Hematopoietic multipotent progenitor cell treated with erythropoietin and hydrocortisone succinate and interleukin-3 and kit ligand, for 17 days (in vitro differentiated cells): ENCODE measurements around the gene INKA1.
A peak's percentile ranks its signal among the peaks of the same experiment; 100 is the strongest.
"Not testable (repeated sequence)": the region's sequence is repeated elsewhere in the genome, so short reads cannot be mapped to it uniquely, and the experiment has no call there.

Experiments used
- DNase-seq: peaks from one replicate; pipeline ENCODE4 v3.0.0-alpha.2; 2015; ENCODE audit warnings: low spot score

INKA1 gene

DNA sequence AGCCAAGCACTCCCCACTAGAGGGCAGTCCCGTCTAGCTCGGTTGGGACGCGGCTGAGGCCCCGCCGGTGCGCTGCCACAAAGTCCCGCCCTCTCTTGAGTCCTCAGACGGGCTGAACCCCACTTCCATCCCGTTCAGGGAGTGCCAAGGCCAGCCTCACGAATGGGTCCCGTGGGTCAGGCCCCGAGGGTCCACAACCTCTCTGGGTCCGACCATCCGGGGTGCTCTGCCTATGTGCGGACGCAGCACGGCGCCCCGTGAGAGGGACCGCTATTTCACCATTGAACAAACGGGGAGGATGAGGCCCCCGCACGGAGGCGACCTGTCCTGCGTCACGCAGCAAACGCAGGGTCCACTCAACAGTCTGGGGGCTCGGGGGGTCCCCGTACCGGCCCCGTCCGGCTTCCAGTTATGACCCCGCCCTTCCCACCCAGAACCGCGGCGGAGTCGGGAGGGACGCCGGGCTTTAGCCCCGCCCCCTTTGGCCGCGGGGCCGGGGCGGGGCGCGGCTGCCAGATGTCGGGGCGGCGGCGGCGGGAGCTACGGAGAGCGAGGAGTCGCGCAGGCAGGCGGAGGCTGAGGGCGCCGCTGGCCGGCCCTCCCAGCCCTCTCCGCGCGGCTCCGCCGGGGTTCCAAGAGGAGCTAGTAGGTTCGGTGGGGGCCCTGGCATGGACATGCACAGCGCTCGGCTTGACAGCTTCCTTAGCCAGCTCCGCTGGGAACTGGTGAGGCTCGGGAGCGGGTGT lies at the start of gene INKA1:
Gene INKA1 (plus strand): TSS at position 543 of the 746 bp plus-strand sequence. CDS start 132 bp downstream, at position 675.
- DNase-seq, result peak; percentile 92

DNA sequence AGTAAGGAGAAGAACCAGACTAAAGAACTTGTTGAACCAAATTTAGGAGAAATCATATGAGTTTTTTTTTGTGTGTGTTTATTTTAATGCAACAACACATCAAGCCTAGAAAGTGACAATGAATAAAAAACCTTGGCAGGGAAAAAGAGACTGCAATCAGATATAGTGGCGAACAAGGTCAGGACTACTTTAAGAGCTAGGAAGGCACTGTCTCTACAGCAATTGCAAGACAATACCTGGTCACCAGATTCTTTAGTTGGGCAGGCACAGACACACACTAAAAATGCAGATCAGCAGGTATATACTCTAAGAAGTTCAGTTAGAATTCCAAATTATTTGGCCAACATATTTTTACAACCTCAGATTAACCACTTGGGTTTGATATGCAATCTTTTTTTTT lies 48.5 kb upstream of the INKA1 start:
- no peak for DNase-seq

DNA sequence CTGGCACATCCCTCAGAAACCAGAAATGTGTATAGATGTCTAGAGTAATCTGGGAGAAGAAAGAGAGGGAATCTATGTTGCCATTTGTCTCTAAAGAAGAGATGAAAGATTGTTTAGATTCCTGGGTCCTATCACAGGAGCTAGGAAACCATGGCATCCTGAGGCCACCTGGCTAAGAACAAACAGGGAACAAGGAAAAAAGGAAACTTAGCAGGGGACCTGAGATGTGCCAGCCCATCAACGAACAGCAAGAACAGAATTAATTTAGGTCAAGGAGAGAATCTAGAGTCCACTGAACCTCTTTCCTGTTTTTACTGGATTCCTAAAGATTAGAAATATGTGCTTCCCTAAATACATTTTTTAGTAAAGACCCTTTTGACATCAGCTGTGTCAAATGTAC lies 47.0 kb upstream of the INKA1 start:
- DNase-seq, result no peak

DNA sequence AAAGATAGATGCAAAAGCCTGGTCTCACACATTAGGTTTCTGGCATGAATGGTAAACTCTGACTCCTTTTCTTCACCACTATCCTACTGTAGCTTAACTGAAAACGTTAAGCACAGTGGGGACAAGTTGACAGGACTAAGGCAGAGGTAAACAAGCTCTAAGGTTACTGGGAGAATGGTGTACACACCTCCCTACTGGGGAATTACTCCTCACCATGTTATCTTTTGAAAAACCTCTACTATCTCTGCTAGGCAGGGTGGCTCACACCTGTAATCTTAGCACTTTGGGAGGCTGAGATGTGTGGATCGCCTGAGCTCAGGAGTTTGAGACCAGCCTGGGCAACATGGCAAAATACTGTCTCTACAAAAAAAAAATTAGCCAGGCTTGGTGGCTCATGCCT lies 45.9 kb upstream of the INKA1 start:
- no peak for DNase-seq

DNA sequence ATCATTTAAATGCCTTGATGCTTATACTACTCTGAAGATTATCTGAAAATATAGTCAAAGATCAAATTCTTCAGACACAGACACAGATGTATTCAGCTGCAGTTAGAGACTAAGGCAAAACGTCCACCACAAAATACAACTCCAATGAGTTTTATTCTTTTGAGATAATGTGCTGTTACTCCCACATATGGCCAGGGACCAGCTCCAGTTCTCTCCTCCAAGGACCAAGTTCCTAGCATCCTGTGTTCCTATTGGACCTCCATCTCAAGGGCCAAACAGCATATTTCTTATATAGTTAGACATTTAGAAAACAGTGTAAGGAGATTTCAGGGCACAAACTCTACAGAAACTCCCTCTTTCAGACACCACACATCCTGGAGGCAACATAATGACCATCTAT lies 43.8 kb upstream of the INKA1 start:
- no peak for DNase-seq

DNA sequence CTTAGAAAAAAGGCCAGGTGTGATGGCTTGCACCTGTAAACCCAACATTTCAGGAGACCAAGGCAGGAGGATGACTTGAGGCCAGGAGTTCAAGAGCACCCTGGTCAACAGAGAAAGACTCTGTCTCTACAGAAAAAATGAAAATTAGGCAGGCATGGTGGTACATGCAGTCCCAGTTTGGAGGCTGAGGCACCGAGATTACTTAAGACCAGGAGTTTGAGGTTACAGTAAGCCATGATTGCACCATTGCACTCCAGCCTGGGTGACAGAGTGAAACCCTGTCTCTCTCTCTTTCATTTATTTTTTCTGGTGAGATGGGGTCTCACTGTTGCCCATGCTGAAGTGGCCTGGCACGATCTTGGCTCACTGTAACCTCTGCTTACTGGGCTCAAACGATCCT lies 41.4 kb upstream of the INKA1 start:
- no peak for DNase-seq

DNA sequence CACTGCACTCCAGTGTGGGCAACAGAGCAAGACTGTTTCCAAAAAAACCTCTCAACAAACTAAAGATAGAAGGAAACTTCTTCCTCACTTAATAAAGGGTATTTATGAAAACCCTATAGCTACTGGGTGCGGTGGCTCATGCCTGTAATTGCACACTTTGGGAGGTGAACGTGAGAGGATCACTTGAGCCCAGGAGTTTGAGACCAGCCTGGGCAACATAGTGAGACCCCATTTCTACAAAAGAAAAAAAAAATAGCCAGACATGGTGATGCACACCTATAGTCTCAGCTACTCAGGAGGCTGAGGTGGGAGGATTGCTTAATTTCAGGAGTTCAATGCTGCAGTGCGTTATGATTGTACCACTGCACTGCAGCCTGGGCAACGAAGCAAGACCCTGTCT lies 39.1 kb upstream of the INKA1 start:
- DNase-seq, result no peak

DNA sequence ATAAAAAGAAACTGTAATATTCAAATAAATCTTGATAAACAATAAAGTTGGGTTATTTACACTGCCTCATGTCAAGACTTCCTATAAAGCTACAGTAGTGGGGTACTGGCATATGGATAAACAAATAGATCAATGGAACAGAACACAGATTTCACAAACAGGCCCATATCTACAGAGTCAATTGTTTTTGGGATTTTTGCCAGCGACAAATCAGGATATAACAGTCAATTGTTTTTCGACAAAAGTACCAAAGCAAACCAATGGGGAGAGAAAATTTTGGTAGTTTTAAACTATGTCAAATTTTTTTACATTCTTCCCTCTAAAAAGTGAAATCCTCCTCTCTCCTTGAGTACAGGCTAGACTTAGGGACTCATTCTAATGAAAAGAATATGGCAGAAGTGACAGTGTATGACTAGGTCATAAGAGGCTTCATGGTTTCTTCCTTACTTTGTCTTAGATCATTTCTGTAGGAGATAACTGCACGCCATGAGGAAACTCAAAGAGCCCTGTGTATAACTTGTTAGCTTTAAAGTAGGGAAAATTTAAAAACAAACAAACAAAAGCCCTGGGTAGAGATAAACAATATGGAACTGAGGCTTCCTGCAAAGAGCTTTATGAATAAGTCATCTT lies 33.7 kb upstream of the INKA1 start:
- DNase-seq, result no peak

DNA sequence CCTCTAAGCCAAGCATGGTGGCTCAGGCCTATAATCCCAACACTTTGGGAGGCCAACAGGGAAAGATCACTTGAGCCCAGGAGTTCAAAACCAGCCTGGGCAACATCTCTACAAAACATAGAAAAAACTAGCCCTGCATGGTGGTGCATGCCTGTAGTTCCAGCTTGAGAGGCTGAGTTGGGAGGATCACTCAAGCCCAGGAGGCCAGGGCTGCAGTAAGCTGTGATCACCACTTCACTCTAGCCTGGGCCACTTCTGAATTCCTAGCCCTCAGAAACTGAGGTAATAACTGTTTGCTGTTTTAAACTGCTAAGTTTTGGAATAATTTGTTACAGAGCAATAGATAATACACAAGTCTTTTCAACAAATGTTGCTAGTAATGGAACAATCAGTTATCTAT lies 33.1 kb upstream of the INKA1 start:
- DNase-seq, result no peak

DNA sequence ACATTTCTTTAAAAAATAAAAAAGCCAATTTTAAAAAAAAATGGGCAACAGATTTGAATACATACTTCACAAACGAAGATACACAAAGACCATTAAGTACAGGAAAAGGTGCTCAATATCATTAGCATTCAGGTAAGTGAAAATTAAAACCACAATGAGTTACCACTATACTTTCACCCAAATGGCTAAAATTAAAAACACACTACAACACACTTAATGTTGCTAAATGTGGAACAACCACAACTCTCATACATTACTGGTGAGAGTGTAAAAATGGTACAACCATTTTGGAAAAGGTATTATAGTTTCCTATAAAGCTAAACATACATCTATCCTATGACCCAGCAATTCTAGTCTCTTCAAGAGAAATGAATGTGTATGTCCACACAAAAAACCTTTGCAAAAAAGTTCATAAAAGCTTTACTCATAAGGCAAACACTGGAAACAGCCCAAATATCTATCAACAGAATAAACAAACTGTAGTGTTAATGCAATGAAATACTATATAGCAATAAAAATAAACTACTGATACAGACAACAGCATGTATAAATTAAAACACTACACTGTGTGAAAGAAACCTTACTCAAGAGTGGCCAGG lies 31.6 kb upstream of the INKA1 start:
- DNase-seq, result no peak

DNA sequence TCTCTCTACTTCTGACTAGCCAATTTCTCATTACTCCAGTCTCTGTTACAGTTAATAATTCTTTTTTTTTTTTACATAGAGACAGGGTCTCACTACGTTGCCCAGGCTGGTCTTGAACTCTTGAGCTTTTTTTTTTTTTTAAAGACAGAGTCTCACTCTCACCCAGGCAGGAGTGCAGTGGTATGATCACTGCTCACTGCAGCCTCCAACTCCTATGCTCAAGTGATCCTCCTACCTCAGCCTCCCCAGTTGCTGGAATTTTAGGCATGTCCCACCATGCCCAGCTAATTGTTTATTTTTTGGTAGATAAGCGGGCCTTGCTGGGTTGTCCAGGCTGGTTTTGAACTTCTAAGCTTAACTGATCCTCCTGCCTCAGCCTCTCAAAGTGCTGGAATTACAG lies 30.4 kb upstream of the INKA1 start:
- no peak for DNase-seq

DNA sequence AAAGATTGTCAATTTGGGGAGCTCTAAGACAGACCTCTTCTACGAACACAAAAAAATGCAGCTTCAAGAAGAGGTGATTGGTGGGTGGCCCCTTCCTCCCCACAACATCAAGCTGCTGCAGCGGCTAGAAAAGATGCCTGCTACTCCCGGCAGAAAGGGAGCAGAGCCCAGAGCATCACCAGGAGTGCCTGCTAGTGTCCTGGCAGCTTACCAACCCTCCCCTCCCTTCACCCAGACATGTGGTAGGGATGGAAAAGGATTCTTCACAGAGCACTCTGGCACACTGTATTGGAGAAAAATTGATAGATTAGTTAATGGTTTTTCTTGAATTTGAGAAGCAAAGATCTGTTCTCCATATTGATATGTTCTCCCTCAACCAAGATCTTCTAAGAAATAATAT lies 27.5 kb upstream of the INKA1 start:
- DNase-seq, result no peak

DNA sequence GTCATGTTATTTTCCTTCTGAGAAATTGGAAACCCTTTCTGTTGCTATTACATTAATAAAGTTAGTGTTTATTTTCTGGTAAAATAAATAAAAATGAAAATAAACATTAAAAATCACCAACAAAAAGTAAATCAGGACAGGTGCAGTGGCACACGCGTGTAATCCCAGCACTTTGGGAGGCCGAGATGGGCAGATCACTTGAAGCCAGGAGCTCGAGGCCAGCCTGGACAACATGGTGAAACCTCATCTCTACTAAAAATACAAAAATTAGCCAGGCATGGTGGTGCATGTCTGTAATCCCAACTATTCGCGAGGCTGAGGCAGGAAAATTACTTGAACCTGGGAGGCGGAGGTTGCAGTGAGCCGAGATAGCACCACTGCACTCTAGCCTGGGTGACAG lies 27.0 kb upstream of the INKA1 start:
- DNase-seq, result not testable (repeated sequence)

DNA sequence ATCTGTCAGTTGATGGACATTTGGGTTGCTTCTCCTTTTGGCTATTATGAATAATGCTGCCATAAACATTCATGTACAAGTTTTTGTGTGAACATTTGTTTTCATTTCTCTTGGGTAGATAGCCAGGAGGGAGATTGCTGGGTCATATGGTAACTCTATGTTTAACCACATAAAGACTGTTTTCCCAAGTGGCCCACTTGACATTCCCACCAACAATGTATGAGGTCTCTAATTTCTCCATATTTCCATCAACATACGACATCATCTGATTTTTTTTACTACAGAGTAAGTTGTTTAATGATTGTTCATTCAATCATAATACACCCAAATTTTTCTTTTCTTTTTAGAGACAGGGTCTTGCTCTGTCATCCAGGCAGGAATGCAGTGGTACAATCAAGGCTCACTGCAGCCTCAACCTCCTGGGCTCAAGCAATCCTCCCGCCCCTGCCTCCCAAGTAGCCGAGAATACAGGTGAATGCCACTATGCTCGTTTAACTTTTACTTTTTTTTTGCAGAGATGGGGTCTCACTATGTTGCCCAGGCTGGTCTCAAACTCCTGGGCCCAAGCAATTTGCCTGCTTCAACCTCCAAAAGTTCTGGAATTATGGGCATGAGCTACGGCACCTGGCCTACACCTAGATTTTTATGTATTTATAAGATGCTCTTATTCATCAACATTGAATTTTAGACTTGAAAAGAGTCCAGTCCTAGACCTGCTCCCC lies 23.5 kb upstream of the INKA1 start:
- DNase-seq, result no peak

DNA sequence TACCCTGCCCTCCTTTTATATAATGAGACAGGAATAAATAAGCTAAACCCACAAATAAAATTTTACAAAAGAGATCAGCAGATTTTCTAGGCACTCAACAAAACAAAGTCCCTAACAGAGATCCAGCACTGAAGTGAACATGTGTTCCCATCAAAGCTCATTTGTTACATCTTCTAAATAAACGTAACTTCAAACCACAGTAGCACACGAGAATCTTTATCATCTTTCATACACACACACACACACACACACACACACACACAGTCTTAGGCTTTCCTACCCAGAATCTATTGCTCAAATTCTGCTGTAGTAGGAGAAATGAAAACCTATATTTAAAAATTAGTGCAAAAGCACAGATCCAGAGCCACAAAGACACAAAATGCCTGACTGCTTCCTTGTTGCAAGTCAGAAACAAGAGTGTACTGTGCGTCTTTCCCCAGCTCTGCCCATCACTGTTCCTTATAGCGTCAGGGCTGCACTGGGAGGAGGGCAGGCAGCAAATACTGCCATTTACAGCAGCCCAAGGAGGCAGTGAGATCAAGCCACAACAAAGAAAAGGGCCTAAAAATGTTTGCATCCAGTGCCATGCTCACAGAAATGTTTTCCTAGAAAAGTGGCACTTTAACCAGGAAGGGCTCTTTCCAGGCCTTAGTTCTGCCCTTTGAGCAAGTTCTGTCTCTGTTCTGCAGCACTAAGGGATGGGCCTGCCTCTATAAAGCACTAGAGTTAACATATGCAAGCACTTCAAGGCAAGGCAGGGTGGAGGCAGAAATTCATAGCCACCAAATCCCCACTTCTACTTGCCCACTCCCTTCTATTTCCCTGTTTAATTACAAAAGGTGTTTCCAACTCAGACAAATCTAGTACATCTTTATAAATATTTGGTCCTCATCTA lies 22.7 kb upstream of the INKA1 start:
- DNase-seq, result no peak

DNA sequence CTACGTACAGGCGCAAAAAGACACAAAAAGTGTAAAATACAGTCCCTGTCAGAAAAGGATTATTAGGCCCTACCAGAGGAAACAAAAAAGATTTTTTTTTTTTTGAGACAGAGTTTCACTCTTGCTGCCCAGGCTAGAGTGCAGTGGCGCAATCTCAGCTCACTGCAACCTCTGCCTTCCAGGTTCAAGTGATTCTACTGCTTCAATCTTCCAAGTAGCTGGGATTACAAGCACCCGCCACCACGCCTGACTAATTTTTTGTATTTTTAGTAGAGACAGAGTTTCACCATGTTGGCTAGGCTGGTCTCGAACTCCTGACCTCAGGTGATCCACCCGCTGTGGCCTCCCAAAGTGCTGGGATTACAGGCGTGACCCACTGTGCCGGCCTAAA lies 22.1 kb upstream of the INKA1 start:
- not testable (repeated sequence) for DNase-seq

DNA sequence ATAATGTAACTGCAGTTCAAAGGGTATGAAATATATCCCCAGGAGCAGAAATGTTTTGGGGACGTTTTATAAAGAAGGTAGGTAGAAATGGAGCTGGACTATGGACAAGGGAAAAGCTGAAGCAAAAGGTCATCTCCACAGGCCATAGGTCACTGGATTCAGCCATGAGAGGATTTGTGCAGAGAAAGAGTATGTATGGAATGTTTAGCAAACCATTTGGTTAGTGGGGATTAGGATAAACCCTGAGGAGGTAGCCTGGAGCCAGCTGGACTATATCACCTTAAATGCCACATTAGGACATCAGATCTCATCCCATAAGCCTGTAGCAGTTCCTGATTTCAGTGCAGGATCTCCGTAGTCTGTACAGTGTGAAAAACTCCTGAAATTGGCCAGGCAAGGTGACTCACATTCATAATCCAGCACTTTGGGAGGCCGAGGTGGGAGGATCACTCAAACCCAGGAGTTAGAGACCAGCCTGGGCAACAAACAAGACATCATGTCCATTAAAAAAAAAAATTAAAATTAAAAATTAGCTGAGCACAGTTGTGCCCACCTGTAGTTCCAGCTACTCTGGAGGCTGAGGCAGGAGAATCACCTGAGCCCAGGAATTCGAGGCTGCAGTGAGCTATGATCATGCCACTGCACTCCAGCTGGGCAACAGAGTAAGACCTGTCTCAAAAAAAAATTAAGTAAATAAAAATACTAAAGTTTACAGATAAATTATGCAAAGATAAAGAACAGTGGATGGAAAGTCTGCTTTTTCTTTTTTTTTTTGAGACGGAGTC lies 21.5 kb upstream of the INKA1 start:
- DNase-seq, result no peak

DNA sequence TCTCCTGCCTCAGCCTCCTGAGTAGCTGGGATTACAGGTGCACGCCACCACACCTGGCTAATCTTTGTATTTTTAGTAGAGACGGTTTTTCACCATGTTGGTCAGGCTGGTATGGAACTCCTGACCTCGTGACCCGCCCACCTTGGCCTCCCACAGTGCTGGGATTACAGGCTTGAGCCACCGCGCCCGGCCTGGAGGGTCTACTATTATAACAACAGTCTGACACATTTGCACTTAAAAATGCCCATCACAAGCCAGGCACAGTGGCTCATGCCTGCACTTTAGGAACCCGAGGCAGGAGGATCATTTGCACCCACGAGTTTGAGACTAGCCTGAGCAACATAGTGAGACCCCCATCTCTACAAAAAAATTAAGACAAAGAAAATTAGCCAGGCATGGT lies 20.8 kb upstream of the INKA1 start:
- DNase-seq, result not testable (repeated sequence)

DNA sequence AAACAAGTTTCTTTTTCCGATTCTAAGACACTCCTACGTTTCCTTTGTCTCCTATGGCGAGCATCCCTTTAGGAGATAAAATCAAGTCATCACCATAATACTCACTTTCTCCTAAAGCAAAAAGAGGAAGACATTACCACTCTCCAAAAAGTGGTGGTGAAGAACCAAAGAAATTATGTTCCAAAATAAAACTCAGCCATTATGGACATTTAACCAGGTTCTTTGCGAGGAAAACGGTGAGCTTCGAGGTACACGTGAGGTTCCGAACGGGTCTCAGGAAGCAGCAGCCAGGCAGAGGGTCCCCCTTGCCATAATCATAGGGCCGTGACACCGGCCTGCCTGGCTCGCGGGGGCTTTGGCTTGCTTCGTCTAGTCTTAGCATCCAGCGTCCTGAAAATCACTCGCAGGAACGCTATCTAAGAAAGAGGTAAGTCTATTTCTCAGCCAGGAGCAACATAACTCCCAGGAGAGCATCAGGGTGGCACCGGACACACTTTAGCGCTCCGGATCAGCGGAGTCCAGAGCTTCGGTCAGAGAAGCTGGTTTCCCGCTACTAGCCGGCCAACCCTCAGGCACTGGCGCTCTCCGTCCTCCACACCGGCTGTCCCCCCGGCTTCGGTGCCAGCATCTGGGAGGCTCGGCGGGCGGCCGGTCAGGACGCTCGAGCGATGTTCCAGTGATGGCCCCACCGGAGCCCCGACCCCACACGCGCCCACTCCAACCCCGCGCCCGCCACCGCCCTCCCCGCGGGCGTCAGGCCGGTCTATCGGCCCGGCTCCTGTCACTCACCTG lies 17.3 kb upstream of the INKA1 start:
- peak; percentile 72 for DNase-seq
